Measurements from ENCODE around the gene PLOD2.
"Not testable (repeated sequence)": the region's sequence is repeated elsewhere in the genome, so short reads cannot be mapped to it uniquely, and the experiment has no call there.

The PLOD2 gene

GRCh38 chr3:146134348-146135117 is 26.5 kb downstream of the PLOD2 start:
- DNase-seq, result no peak

DNA sequence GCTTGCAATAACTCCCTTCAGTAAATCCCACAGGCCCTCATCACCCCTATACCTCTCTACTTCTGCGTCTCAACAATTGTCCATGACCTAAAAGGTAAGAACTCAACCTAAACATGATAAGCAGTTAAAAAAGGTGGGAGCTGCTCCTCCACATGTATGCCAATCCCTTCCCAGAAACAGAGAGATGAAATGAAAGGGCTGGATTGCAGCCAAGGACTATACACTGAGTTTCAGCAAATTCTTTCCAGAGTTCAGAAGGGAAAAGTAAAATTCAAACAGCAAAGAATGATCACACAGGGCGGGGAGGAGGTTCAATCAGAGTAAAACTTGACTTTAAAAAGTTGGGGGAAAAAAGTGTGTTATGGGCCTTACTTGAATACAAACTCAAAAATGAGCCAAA is 27.5 kb downstream of the PLOD2 start:
- DNase-seq, result no peak

DNA sequence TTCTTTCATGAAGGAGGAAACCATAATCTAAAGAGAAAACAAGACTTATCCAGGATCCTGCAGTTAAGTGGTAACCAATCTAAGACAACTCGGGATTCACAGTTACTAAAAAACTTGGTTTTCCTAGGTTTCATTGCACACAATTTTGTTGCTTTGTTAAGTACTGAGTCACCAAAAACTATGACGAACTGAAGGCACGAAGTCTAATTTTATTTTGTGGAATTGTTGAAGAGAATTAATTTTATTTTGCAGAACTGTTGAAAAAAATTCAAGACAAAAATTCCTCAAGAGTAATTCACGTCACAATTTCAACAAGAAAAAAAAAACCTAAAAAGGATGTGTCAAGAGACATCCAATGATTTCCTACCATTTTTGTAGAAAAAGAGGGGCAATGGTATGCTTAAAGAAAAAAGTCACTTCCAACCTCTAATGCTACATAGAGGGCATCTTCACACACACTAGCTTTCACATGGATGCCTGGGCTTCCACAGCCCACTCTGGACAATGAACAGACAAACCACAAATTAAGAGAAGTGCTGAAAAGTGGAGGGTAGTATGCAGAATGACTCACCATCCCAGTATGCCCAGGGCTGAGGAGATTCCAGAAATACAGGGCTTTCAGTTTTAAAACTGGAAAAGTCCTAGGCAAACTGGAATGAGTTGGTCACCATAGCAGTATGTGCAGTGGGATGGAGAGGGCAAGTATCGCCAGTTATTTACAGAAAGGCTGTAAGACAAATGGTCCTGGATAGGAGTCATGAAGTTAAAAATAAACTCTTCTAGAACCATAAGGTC is 29.2 kb downstream of the PLOD2 start:
- DNase-seq, result no peak

DNA sequence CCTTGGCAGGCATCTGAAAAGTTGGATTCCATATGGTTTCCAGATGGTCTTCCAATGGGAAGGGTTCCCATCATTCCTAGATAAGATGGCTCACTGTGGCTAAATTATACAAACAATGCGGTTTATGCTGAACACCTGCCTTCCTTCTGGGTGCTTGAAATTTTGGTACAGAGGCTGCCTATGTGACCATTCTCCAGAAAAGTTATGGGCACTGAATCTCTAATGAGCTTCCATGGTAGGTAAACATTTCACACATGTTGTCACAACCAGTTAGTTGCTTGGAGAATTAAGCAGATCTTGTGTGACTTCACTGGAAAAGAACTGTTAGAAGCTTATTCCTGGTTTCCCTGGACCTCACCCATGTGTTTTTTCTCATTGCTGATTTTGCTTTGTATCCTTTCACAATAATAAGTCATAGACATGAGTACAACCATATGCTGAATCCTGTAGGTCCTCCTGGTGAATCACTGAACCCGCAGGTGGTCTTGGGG is 30.1 kb downstream of the PLOD2 start:
- DNase-seq, result no peak

- no peak for DNase-seq
Observed at GRCh38 chr3:146129750-146130149, 31.2 kb downstream of the PLOD2 start.

DNA sequence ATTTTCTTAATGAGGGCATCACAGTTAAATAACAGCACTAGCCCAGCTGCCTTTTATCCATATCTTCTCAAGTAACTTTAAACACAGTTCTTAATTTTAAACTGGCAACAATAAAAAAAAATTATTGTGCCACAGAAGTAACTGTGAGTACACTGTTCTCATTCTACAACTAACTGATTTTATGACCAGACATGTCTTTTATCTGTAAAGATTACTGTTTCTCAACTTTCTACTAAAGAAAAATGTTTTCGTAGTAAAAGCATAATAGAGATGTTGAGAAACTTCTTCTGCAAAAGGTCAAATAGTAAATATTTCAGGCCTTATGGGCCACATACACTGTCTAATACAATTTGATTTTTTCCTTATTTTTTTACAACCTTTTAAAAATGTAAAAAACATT is 32.0 kb downstream of the PLOD2 start:
- no peak for DNase-seq

GRCh38 chr3:146128179-146128578 is 32.8 kb downstream of the PLOD2 start:
- DNase-seq, result no peak

- DNase-seq, result no peak
Observed at GRCh38 chr3:146125951-146126350, 35.0 kb downstream of the PLOD2 start.

DNA sequence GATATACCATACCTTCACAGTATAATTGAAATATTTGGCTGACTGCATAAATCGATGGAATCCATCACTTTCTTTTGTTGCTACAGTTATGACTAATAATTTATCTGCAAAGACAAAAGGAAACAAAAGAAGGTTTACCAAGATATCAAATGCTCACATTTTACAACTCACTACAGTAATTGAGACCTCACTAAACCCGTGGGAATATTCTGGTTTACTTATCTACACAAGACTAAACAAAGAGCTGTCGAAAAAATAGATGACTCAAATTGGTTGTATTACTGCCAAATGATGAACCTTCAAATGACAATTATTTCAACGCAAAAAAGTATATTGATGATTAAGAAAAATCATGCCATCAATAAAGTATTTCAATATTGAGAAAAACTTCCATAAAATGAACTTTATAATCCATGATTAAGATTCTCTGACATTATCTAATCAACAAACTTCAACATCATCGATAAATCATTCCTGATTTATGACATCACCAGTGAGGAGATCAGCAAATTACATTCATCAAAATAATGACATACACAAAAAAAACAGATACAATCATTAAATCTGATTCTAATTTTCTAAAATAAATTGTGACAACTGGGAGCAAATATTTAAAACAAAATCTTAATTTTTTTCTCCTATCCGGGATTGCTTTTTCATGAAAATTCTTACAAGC is 36.7 kb downstream of the PLOD2 start:
- DNase-seq, result no peak

DNA sequence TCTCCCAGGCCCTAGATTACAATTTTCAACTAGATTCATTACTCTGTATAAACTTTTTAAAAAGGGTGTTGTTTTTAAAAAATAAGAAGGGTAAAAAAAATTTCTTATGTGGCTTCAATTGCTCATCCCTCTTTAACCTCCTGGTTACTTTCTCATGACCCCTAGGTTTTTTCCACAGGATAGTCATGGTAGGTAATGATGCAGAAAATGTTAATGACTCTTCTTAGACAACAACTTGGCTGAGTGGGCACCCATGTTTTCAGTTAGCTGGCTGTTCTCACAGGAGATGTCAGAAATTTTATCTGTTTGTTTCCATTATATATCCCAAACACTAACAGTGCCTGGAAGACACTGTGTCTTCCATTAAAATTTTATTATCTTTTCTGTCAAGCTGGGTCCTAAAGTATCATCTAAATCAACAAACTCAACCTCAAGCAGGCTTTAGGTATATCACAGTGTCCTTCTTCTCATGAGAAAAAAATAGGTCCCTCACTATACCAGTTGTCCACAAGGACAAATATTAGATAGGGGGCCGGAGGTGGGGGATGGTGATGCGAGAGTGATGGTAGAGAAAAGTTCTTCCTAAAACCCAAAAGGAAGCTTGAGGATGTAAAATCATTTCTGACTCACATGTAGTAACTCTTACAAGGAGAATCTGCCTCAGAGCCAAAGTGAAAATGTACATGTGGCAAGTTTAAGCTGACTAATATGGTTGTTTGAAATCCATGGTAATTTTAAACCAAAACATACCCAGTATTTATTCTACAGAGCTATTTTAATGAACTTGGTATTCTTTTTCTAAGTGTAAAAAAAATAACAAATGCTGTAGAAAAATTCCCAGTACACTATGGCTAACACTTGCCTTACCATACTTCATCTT is 43.3 kb downstream of the PLOD2 start:
- no peak for DNase-seq

- no peak for DNase-seq
Observed at GRCh38 chr3:146115619-146116018, 45.4 kb downstream of the PLOD2 start.

GRCh38 chr3:146113804-146114203 is 47.2 kb downstream of the PLOD2 start:
- not testable (repeated sequence) for DNase-seq

- no peak for DNase-seq
Observed at GRCh38 chr3:146111337-146111736, 49.6 kb downstream of the PLOD2 start.

- no peak for DNase-seq
Observed at GRCh38 chr3:146110161-146110560, 50.8 kb downstream of the PLOD2 start.

DNA sequence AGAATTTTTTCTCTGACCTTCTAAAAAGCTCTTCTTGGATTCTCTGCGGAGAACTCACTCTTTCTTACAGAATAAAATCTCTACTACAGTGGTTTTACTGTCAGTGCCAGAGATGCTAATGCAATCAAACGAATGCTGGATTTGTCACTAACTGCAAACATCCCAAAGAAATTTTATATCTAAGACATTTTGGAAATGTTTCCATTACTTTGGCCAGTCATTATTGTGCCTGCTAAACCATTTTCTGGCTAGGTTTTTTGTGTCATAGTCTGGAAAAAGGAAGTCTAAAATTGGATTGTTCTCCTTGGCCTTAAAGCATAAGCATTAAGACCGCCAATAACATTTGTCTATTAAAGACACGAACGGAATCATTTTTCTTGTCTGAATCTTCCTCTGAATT is 54.0 kb downstream of the PLOD2 start:
- DNase-seq, result no peak

DNA sequence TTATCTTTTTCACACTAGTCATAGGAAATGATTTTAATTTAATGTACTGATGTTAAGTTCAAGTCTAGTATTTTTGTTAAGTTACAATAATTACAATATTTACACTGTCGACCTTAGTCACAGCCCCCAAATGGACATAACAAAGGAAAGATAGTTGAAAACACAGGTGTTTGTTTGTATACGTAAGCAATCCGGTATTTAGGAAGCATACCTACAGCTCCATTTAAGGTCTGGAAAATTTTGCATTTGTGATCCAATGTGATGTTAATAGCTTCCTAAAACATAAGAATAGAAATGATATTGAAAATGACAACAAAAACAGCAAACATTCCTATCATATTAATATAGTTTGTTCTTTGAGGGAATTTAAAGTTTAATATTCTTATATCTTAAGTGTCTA is 56.9 kb downstream of the PLOD2 start:
- DNase-seq, result no peak

DNA sequence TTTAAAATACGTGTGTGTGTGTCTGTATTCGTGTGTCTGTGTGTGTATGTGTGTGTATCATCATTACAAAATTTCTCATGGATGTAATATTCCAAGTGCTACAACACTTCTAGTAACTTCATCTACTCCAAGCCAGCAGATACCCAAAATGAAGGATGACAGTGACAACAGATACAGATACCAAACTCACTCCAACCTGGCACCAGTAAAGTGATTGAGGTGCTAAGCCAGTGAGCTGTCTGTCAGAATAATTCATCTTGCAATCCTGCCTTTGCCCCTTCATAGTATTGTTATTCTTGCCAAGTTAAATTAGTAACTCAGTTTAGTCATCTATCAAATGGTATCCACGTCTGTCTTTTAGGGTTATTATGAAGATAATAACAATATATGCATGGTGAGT is 58.1 kb downstream of the PLOD2 start:
- DNase-seq, result no peak

GRCh38 chr3:146101538-146101937 is 59.4 kb downstream of the PLOD2 start:
- no peak for DNase-seq

GRCh38 chr3:146100825-146101444 is 60.0 kb downstream of the PLOD2 start:
- no peak for DNase-seq

- DNase-seq, result no peak
Observed at GRCh38 chr3:146100180-146100579, 60.8 kb downstream of the PLOD2 start.

GRCh38 chr3:146099316-146099715 is 61.7 kb downstream of the PLOD2 start:
- DNase-seq, result no peak

DNA sequence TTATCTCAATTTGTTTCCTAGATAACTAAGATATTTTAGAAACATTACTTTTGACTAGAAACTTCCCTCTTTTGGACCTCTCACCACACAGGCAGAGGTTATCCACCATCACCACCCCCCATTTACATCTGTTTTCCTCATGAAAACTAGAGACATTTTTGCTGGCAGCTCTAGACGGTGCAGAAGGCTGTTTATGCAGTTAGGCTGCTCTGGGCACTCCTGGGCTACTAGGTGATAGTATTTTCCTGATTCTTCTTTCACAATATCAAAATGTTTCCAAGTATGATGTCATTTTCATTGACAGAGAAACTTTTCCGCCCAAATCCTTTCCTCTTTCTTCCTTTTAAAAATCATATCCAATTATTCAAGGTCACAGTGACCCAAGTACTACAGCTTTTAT is 67.1 kb downstream of the PLOD2 start:
- no peak for DNase-seq
